Endothelial cell (in vitro differentiated cells): Measurements from ENCODE around the gene SEC24D. TPM values are rescaled to one million over a fixed set of nuclear protein-coding genes. Genes with fewer than 3 reads are reported as not detected.
A peak's percentile ranks its signal among the peaks of the same experiment; 100 is the strongest.

Source experiments
- DNase-seq: peaks from one replicate; pipeline ENCODE4 v3.0.0; 2021; ENCODE audit warnings: low spot score
- H3K27ac Mint-ChIP-seq: one replicate; pipeline ENCODE4 v1.8.0; 2021; ENCODE audit warnings: mixed read lengths, inconsistent platforms; ENCODE audit not compliant: unreplicated experiment
- H3K27me3 Mint-ChIP-seq: one replicate; pipeline ENCODE4 v1.8.0; 2021; ENCODE audit warnings: mild to moderate bottlenecking, moderate library complexity, mixed read lengths, inconsistent platforms; ENCODE audit not compliant: unreplicated experiment
- H3K36me3 Mint-ChIP-seq: one replicate; pipeline ENCODE4 v1.8.0; 2021; ENCODE audit warnings: mild to moderate bottlenecking, low read depth, mixed read lengths, inconsistent platforms; ENCODE audit not compliant: unreplicated experiment
- H3K4me1 Mint-ChIP-seq: one replicate; pipeline ENCODE4 v1.8.0; 2021; ENCODE audit warnings: mild to moderate bottlenecking, mixed read lengths, inconsistent platforms; ENCODE audit not compliant: unreplicated experiment
- H3K4me3 Mint-ChIP-seq: one replicate; pipeline ENCODE4 v1.8.0; 2021; ENCODE audit warnings: mild to moderate bottlenecking, mixed read lengths, inconsistent platforms; ENCODE audit not compliant: unreplicated experiment
- H3K9me3 Mint-ChIP-seq: one replicate; pipeline ENCODE4 v1.8.0; 2021; ENCODE audit warnings: mixed read lengths, inconsistent platforms; ENCODE audit not compliant: unreplicated experiment
- CTCF ChIP-seq: fragments of 200-600 bp; sonication (generic); IDR thresholded peaks from one replicate; pipeline ENCODE4 v1.5.0; 2021; ENCODE audit warnings: antibody characterized with exemption; ENCODE audit not compliant: unreplicated experiment
- total RNA-seq: library from RNA; stranded (reverse); fragmentation: NEBNext Ultra II Directional; extraction: Animal tissue kit (Norgen Biotek cat#: 25700); gene quantifications from one replicate; pipeline ENCODE4 v1.2.1, GENCODE V29; 2021; ENCODE audit not compliant: unreplicated experiment

Gene SEC24D
- total RNA-seq, 1 donor from 2014 or later: 70.4 TPM

GRCh38 chr4:118807659-118808058, 28.3 kb downstream of the SEC24D start:
- no peak for TF ChIP-seq CTCF
- Mint-ChIP-seq H3K27me3 (peaks cover 1% of the 10 kb centered on the region), H3K36me3 (peaks cover 39% of the 10 kb centered on the region), H3K4me1 (no peaks in the 10 kb centered on the region), H3K4me3 (no peak overlapping the region), H3K27ac (peak overlapping the region; percentile 57), H3K9me3 (no peaks in the 10 kb centered on the region)
- DNase-seq: no peak

- no peak for DNase-seq
- Mint-ChIP-seq H3K4me3 (no peak overlapping the region), H3K4me1 (no peaks in the 10 kb centered on the region), H3K9me3 (no peaks in the 10 kb centered on the region), H3K27ac (no peak overlapping the region), H3K27me3 (no peaks in the 10 kb centered on the region), H3K36me3 (peaks cover 30% of the 10 kb centered on the region)
- no peak for TF ChIP-seq CTCF
These were observed 32.7 kb downstream of the SEC24D start for GRCh38 chr4:118803253-118803652.

GRCh38 chr4:118801895-118802575, 33.9 kb downstream of the SEC24D start:
- no peak for DNase-seq

GRCh38 chr4:118799231-118799942, 36.5 kb downstream of the SEC24D start:
- Mint-ChIP-seq H3K4me3 (no peak overlapping the region), H3K9me3 (no peaks in the 10 kb centered on the region), H3K27me3 (no peaks in the 10 kb centered on the region), H3K4me1 (no peaks in the 10 kb centered on the region), H3K27ac (no peak overlapping the region), H3K36me3 (peaks cover 36% of the 10 kb centered on the region)
- TF ChIP-seq CTCF: no peak
- DNase-seq: no peak

More at GRCh38 chr4:118801895-118802575, 33.9 kb downstream of the SEC24D start:
- no peak for TF ChIP-seq CTCF
- Mint-ChIP-seq H3K27me3 (no peaks in the 10 kb centered on the region), H3K36me3 (peaks cover 31% of the 10 kb centered on the region), H3K27ac (no peak overlapping the region), H3K9me3 (no peaks in the 10 kb centered on the region), H3K4me3 (no peak overlapping the region), H3K4me1 (no peaks in the 10 kb centered on the region)

- Mint-ChIP-seq H3K36me3 (peaks cover 36% of the 10 kb centered on the region), H3K9me3 (no peaks in the 10 kb centered on the region), H3K27me3 (no peaks in the 10 kb centered on the region), H3K4me1 (no peaks in the 10 kb centered on the region), H3K4me3 (no peak overlapping the region), H3K27ac (no peak overlapping the region)
- peak; percentile 49 for TF ChIP-seq CTCF
- DNase-seq: no peak
These were observed 37.3 kb downstream of the SEC24D start for GRCh38 chr4:118798658-118799057.
